HG03460 (cell line): ENCODE measurements around the gene CDS2.
"Not testable (repeated sequence)": the region's sequence is repeated elsewhere in the genome, so short reads cannot be mapped to it uniquely, and the experiment has no call there.

Experiments used
- ATAC-seq: cut with Tn5 transposase; IDR thresholded peaks from one replicate; pipeline ENCODE4 v1.9.1; 2021; ENCODE audit not compliant: unreplicated experiment

The CDS2 gene

GRCh38 chr20:5126512-5127203 lies at the start of gene CDS2:
CDS2 (plus strand) TSS chr20:5127008; CDS start chr20:5127093, 85 bp downstream.
- peak; percentile 83 for ATAC-seq

- ATAC-seq, result no peak
Observed at GRCh38 chr20:5077761-5078387, 48.9 kb upstream of the CDS2 start.

- peak; percentile 98 for ATAC-seq
Observed at GRCh38 chr20:5078399-5078958, 48.3 kb upstream of the CDS2 start.

- ATAC-seq, result no peak
Observed at GRCh38 chr20:5080384-5080877, 46.4 kb upstream of the CDS2 start.

GRCh38 chr20:5085380-5085779 lies 41.4 kb upstream of the CDS2 start:
- ATAC-seq, result no peak

GRCh38 chr20:5088688-5089087 lies 38.1 kb upstream of the CDS2 start:
- ATAC-seq, result no peak

- peak; percentile 67 for ATAC-seq
Observed at GRCh38 chr20:5090191-5090590, 36.6 kb upstream of the CDS2 start.

- no peak for ATAC-seq
Observed at GRCh38 chr20:5091902-5092301, 34.9 kb upstream of the CDS2 start.

- ATAC-seq, result no peak
Observed at GRCh38 chr20:5092765-5093339, 34.0 kb upstream of the CDS2 start.

- ATAC-seq, result no peak
Observed at GRCh38 chr20:5095454-5095853, 31.4 kb upstream of the CDS2 start.

GRCh38 chr20:5095931-5096330 lies 30.9 kb upstream of the CDS2 start:
- ATAC-seq, result no peak

GRCh38 chr20:5096463-5096862 lies 30.3 kb upstream of the CDS2 start:
- ATAC-seq, result no peak

- ATAC-seq, result not testable (repeated sequence)
Observed at GRCh38 chr20:5099009-5099408, 27.8 kb upstream of the CDS2 start.

GRCh38 chr20:5099909-5100308 lies 26.9 kb upstream of the CDS2 start:
- ATAC-seq, result not testable (repeated sequence)

- ATAC-seq, result no peak
Observed at GRCh38 chr20:5100684-5101347, 26.0 kb upstream of the CDS2 start.

- ATAC-seq, result no peak
Observed at GRCh38 chr20:5104479-5104878, 22.3 kb upstream of the CDS2 start.

- ATAC-seq, result no peak
Observed at GRCh38 chr20:5109276-5109675, 17.5 kb upstream of the CDS2 start.

- ATAC-seq, result no peak
Observed at GRCh38 chr20:5113615-5113986, 13.2 kb upstream of the CDS2 start.

- ATAC-seq, result no peak
Observed at GRCh38 chr20:5114403-5114802, 12.4 kb upstream of the CDS2 start.

- ATAC-seq, result no peak
Observed at GRCh38 chr20:5116875-5117274, 9.9 kb upstream of the CDS2 start.
